SU-DHL-6 (cell line): ENCODE measurements around the gene CTSZ.

Source experiments
- H2AFZ ChIP-seq: fragments of 200-600 bp; sonication (generic); 2 replicates; pipeline ENCODE4 v1.6.1; 2014; ENCODE audit warnings: low read depth, mild to moderate bottlenecking, moderate library complexity, mixed read lengths, antibody characterized with exemption, low read length; ENCODE audit not compliant: severe bottlenecking
- H3F3A ChIP-seq: fragments of 200-600 bp; shearing (Covaris generic); 2 replicates; pipeline ENCODE4 v1.6.0; 2016; ENCODE audit warnings: antibody characterized with exemption, mild to moderate bottlenecking; ENCODE audit not compliant: insufficient read depth
- H3K27ac ChIP-seq: fragments of 200-600 bp; sonication (generic); 2 replicates; pipeline ENCODE4 v1.5.1; 2016; ENCODE audit warnings: low read depth, mild to moderate bottlenecking, low read length, moderate library complexity, mixed read lengths
- H3K27me3 ChIP-seq: fragments of 200-600 bp; sonication (generic), shearing (Covaris generic); 2 replicates; pipeline ENCODE4 v1.6.0; 2014; ENCODE audit warnings: mild to moderate bottlenecking, low read length
- H3K36me3 ChIP-seq: fragments of 200-600 bp; sonication (generic); 2 replicates; pipeline ENCODE4 v1.6.1; 2014; ENCODE audit warnings: mild to moderate bottlenecking, low read length, mixed read lengths
- H3K4me2 ChIP-seq: fragments of 300-600, 200-600 bp; shearing (Covaris generic), sonication (generic); 2 replicates; pipeline ENCODE4 v1.6.0; 2014; ENCODE audit warnings: low read length, low read depth, mild to moderate bottlenecking; ENCODE audit not compliant: poor library complexity, severe bottlenecking
- H3K4me3 ChIP-seq: fragments of 200-600 bp; sonication (generic); 2 replicates; pipeline ENCODE4 v1.5.1; 2014; ENCODE audit warnings: antibody characterized with exemption, low read length, mild to moderate bottlenecking, mixed read lengths; ENCODE audit not compliant: insufficient read depth, poor library complexity, severe bottlenecking
- H3K79me2 ChIP-seq: fragments of 200-600 bp; sonication (generic); 2 replicates; pipeline ENCODE4 v1.6.1; 2014; ENCODE audit warnings: mild to moderate bottlenecking, low read length, moderate library complexity; ENCODE audit not compliant: insufficient read depth
- H3K9ac ChIP-seq: fragments of 200-600 bp; sonication (generic); 2 replicates; pipeline ENCODE4 v1.7.0; 2014; ENCODE audit warnings: mild to moderate bottlenecking, low read length
- H3K9me2 ChIP-seq: fragments of 200-600 bp; sonication (generic); replicated peaks from 2 replicates; pipeline ENCODE4 v1.6.1; 2014; ENCODE audit warnings: low read length; ENCODE audit not compliant: insufficient read depth
- H3K9me3 ChIP-seq: fragments of 200-600 bp; sonication (generic); 2 replicates; pipeline ENCODE4 v1.6.1; 2014; ENCODE audit warnings: low read length, mixed read lengths; ENCODE audit not compliant: insufficient read depth
- H4K20me1 ChIP-seq: fragments of 200-600 bp; sonication (generic); 2 replicates; pipeline ENCODE4 v1.6.1; 2014; ENCODE audit warnings: low read depth, mild to moderate bottlenecking, antibody characterized with exemption, low read length, moderate library complexity, mixed read lengths
- CTCF ChIP-seq: fragments of 200-600 bp; sonication (generic); IDR thresholded peaks from one replicate; pipeline ENCODE4 v1.5.1; 2017; ENCODE audit warnings: antibody characterized with exemption, mild to moderate bottlenecking, low read length, moderate library complexity; ENCODE audit not compliant: insufficient read depth, poor library complexity, severe bottlenecking
- EZH2phosphoT487 ChIP-seq: fragments of 200-600 bp; sonication (generic), shearing (Covaris generic); conservative IDR thresholded peaks from 2 replicates; pipeline ENCODE4 v1.6.1; 2018; ENCODE audit warnings: mild to moderate bottlenecking, antibody characterized with exemption, low read length, moderate library complexity, mixed read lengths

The CTSZ gene

DNA sequence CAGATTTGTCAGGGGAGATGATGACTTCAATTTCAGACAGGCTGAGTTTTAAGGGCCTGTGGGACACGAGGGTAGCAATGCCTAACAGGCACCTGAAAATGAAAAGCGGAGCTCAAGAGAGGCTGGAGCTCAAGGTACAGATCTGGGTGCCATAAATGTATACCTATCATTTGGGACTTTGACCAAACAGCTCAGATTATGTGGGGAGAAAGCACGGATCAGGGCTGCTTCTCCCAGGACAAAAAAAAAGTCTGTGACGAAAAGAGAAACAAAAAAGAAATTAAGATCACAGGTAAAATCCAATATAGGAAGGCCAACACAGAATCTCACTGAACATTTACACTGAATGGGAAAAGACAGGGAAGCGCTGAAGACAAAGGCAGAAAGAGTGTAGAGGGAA lies 33.6 kb upstream of the CTSZ start:
- H3K36me3 ChIP-seq, result peaks cover 26% of the 10 kb centered on the region; the same call in 1 of the 2 replicates
- TF ChIP-seq CTCF, result no peak
- no peak for TF ChIP-seq EZH2phosphoT487
- no peaks in the 10 kb centered on the region for H3K27me3 ChIP-seq
- H4K20me1 ChIP-seq, result peaks cover 23% of the 10 kb centered on the region; the same call in 1 of the 2 replicates
- peak overlapping the region; percentile 94 for H3K9ac ChIP-seq
- H3K27ac ChIP-seq, result no peak overlapping the region
- peaks cover 34% of the 10 kb centered on the region for H3F3A ChIP-seq
- H3K79me2 ChIP-seq, result peaks cover 59% of the 10 kb centered on the region
- peak overlapping the region; percentile 93 for H3K4me2 ChIP-seq
- H3K9me3 ChIP-seq, result no peaks in the 10 kb centered on the region
- H3K9me2 ChIP-seq, result no peaks in the 10 kb centered on the region
- no peak overlapping the region for H2AFZ ChIP-seq
- peak overlapping the region; percentile 89 for H3K4me3 ChIP-seq

GRCh38 chr20:59039233-59039632 lies 32.2 kb upstream of the CTSZ start:
- Histone ChIP-seq H3K27me3 (no peaks in the 10 kb centered on the region), H3F3A (peaks cover 43% of the 10 kb centered on the region), H3K9ac (peak overlapping the region; percentile 94; the same call in 1 of the 2 replicates), H4K20me1 (peaks cover 23% of the 10 kb centered on the region; the same call in 1 of the 2 replicates), H3K4me3 (peak overlapping the region; percentile 20), H2AFZ (no peak overlapping the region), H3K27ac (peak overlapping the region; percentile 1; the same call in 1 of the 2 replicates), H3K36me3 (peaks cover 35% of the 10 kb centered on the region; the same call in 1 of the 2 replicates), H3K79me2 (peaks cover 59% of the 10 kb centered on the region), H3K9me3 (no peaks in the 10 kb centered on the region), H3K9me2 (no peaks in the 10 kb centered on the region), H3K4me2 (peak overlapping the region; percentile 93)
- TF ChIP-seq EZH2phosphoT487 (no peak), CTCF (no peak)

- peaks cover 23% of the 10 kb centered on the region; the same call in 1 of the 2 replicates for H4K20me1 ChIP-seq
- H3K9me3 ChIP-seq, result no peaks in the 10 kb centered on the region
- TF ChIP-seq CTCF (no peak), EZH2phosphoT487 (no peak)
- H3K79me2 ChIP-seq, result peaks cover 56% of the 10 kb centered on the region
- no peak overlapping the region for H3K4me2 ChIP-seq
- peaks cover 50% of the 10 kb centered on the region for H3F3A ChIP-seq
- H2AFZ ChIP-seq, result no peak overlapping the region
- H3K9ac ChIP-seq, result no peak overlapping the region
- H3K4me3 ChIP-seq, result no peak overlapping the region
- no peaks in the 10 kb centered on the region for H3K9me2 ChIP-seq
- H3K36me3 ChIP-seq, result peaks cover 39% of the 10 kb centered on the region
- no peaks in the 10 kb centered on the region for H3K27me3 ChIP-seq
- H3K27ac ChIP-seq, result no peak overlapping the region
Observed at GRCh38 chr20:59037386-59037785, 30.3 kb upstream of the CTSZ start.
